Ishikawa (cell line): Measurements from ENCODE around the gene ST3GAL5.

Experiments
- CEBPB ChIP-seq: IDR thresholded peaks from 2 replicates; pipeline ENCODE4 v1.6.1; 2012
- CREB1 ChIP-seq: IDR thresholded peaks from 2 replicates; pipeline ENCODE4 v1.6.1; 2012; ENCODE audit warnings: low read depth
- EGR1 ChIP-seq: IDR thresholded peaks from 2 replicates; pipeline ENCODE4 v1.6.1; 2012
- EP300 ChIP-seq: IDR thresholded peaks from 2 replicates; pipeline ENCODE4 v1.6.1; 2012; ENCODE audit warnings: borderline replicate concordance
- MAX ChIP-seq: IDR thresholded peaks from 2 replicates; pipeline ENCODE4 v1.6.1; 2012
- NFIC ChIP-seq: IDR thresholded peaks from 2 replicates; pipeline ENCODE4 v1.6.1; 2012
- REST ChIP-seq: IDR thresholded peaks from 2 replicates; pipeline ENCODE4 v1.6.1; 2012; ENCODE audit warnings: low read depth, mild to moderate bottlenecking
- TAF1 ChIP-seq: IDR thresholded peaks from 2 replicates; pipeline ENCODE4 v1.6.1; 2012; ENCODE audit warnings: low read depth, mild to moderate bottlenecking
- TCF12 ChIP-seq: IDR thresholded peaks from 2 replicates; pipeline ENCODE4 v1.6.1; 2012; ENCODE audit warnings: low read depth
- TEAD4 ChIP-seq: IDR thresholded peaks from 2 replicates; pipeline ENCODE4 v1.6.1; 2012
- ZBTB7A ChIP-seq: IDR thresholded peaks from 2 replicates; pipeline ENCODE4 v1.6.1; 2012; ENCODE audit warnings: low read depth

- TF ChIP-seq REST, result no peak
- no peak for TF ChIP-seq EP300
- no peak for TF ChIP-seq NFIC
- TF ChIP-seq TCF12, result no peak
- no peak for TF ChIP-seq EGR1
- TF ChIP-seq CREB1, result no peak
- TF ChIP-seq ZBTB7A, result no peak
- TF ChIP-seq MAX, result no peak
- no peak for TF ChIP-seq TAF1
- TF ChIP-seq CEBPB, result peak; percentile 65; the same call in 1 of the 2 replicates
- no peak for TF ChIP-seq TEAD4
Measured at GRCh38 chr2:85913884-85914881, 25.4 kb upstream of the ST3GAL5 start.
